HG03565 (cell line): ENCODE results near the gene TLR10.

Experiments
- ATAC-seq: cut with Tn5 transposase; IDR thresholded peaks from one replicate; pipeline ENCODE4 v1.9.1; 2021; ENCODE audit warnings: mild to moderate bottlenecking, moderate library complexity; ENCODE audit not compliant: unreplicated experiment

TLR10 gene

DNA sequence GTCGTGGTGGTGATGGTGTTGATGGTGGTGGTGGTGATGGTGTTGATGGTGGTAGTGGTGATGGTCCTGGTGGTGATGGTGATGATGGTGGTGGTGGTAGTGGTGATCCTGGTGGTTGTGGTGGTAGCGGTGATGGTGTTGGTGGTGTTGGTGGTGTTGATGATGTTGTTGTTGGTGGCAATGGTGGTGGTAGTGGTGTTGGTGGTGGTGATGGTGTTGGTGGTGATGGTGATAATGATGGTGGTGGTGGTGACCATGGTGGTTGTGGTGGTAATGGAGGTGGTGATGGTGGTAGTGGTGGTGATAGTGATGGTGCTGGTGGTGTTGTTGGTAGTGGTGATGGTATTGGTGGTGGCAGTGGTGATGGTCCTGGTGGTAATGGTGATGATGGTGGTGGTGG, 49.1 kb downstream of the TLR10 start:
- ATAC-seq, result no peak

GRCh38 chr4:38730830-38731646, 51.8 kb downstream of the TLR10 start:
- peak; percentile 86 for ATAC-seq

DNA sequence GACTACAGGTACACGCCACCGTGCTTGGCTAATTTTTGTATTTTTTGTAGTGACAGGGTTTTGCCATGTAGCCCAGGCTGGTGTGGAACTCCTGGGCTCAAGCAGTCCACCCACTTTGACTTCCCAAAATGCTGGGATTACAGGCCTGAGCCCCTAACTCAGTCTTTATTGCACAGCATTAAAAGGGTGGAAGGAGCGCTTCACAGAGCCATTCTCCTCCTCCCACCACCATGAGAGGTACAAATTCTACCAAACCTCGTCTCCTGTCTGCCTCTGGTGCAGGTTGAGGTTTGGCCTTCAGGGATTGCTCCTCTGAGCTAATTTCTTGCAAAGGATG, 52.3 kb downstream of the TLR10 start:
- ATAC-seq, result no peak

DNA sequence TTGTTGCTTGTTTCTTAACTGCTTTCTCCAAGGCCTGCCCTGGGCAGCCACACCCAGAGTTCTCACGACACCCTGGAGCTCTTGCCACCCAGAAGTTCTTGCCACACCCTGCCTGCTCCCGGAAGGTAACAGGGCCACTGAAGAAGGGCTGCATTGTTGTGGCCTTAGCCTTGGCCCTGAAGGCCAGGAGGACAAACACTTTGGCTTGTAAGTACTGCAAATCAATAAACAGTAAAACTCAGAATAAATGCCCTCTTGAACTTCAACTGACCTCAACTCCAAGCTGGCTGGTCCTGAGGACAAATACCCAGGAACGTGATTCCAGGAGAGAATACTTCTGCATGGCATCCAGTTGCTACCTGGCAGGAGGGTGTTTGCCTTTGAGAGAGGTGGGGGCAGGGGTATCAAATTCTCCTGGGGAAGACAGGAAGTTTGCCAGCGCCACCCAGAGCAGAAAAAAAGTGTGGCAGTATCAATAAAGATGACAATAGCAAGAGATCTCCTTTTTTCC, 54.1 kb downstream of the TLR10 start:
- ATAC-seq, result no peak

DNA sequence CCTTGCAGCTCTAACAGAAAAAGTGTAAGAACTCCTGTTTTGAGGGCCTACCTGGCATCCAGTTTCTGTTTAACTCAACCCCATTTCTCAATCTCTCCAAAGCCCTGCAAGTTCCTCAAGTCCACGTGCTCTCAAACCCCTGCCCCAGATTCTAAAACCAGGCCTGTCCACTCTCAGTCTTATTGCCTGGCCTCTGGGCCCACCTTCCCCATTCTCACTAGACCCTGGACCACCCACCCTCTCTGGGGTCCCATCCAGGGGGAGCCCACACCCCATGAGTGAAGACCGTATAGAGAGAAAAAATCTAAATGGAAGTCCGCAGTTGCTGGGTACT, 58.3 kb downstream of the TLR10 start:
- ATAC-seq, result no peak

- no peak for ATAC-seq
Observed at GRCh38 chr4:38723726-38724474, 58.9 kb downstream of the TLR10 start.

- ATAC-seq, result no peak
Observed at GRCh38 chr4:38723114-38723513, 59.7 kb downstream of the TLR10 start.
